ENCODE measurements around the gene CBX2. TPM values are rescaled to one million over a fixed set of nuclear protein-coding genes. Genes with fewer than 3 reads are reported as not detected.

CBX2 gene
- total RNA-seq, 1 donor from 2014 or later: 19.9 TPM

GRCh38 chr17:79824893-79825579 is 47.1 kb downstream of the CBX2 start:
- DNase-seq (ENCODE audit: extremely low read depth, low read depth, low spot score): no peak

- no peak for DNase-seq (ENCODE audit: extremely low read depth, low read depth, low spot score)
Measured at GRCh38 chr17:79825580-79825921, 47.6 kb downstream of the CBX2 start.

- no peak for DNase-seq (ENCODE audit: extremely low read depth, low read depth, low spot score)
Measured at GRCh38 chr17:79826204-79826680, 48.3 kb downstream of the CBX2 start.

- no peak for DNase-seq (ENCODE audit: extremely low read depth, low read depth, low spot score)
Measured at GRCh38 chr17:79826841-79827578, 49.1 kb downstream of the CBX2 start.

DNA sequence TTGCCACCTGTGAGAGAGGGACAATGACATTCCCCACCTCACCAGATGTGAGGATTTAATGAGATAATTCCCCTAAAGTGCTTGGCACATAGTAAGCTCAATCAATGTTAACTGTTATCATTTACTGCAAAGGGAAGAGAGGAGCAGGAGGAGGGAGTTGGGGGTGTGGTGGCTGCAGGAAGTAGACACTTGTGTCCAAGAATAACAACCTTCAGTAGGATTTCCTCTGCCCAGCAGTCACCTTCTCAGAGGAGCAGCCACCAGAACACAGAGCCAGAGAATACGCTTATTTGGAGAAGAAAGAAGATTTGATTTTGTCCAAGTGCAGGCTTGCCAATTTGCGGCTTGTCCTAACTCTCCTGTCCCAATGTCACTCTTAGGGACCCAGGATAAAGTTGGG is 51.1 kb downstream of the CBX2 start:
- no peak for DNase-seq (ENCODE audit: extremely low read depth, low read depth, low spot score)

GRCh38 chr17:79829457-79829856 is 51.5 kb downstream of the CBX2 start:
- no peak for DNase-seq (ENCODE audit: extremely low read depth, low read depth, low spot score)

GRCh38 chr17:79830303-79830702 is 52.4 kb downstream of the CBX2 start:
- no peak for DNase-seq (ENCODE audit: extremely low read depth, low read depth, low spot score)

DNA sequence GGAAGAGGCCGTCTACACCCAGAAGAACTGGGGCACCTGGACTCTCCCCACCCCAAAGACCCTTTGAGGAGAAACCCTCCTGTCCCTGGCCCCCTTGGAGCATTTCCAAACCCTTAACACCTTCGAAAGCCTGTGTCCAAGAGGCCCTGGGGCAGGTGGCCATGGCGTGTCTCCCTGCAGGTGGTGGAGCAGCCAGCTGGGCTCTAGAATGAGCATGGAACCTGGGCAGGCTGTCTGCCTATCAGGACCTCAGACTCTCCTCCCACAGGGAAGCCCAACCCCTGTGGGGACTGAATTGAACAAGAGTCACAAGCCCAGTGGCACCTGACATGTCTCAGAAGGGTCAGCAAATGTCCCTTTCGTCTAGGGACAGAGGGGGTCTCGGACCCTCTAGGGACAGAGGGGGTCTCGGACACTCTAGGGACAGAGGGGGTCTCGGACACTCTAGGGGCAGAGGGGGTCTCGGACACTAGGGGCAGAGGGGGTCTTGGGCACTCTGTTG is 52.9 kb downstream of the CBX2 start:
- no peak for DNase-seq (ENCODE audit: extremely low read depth, low read depth, low spot score)

DNA sequence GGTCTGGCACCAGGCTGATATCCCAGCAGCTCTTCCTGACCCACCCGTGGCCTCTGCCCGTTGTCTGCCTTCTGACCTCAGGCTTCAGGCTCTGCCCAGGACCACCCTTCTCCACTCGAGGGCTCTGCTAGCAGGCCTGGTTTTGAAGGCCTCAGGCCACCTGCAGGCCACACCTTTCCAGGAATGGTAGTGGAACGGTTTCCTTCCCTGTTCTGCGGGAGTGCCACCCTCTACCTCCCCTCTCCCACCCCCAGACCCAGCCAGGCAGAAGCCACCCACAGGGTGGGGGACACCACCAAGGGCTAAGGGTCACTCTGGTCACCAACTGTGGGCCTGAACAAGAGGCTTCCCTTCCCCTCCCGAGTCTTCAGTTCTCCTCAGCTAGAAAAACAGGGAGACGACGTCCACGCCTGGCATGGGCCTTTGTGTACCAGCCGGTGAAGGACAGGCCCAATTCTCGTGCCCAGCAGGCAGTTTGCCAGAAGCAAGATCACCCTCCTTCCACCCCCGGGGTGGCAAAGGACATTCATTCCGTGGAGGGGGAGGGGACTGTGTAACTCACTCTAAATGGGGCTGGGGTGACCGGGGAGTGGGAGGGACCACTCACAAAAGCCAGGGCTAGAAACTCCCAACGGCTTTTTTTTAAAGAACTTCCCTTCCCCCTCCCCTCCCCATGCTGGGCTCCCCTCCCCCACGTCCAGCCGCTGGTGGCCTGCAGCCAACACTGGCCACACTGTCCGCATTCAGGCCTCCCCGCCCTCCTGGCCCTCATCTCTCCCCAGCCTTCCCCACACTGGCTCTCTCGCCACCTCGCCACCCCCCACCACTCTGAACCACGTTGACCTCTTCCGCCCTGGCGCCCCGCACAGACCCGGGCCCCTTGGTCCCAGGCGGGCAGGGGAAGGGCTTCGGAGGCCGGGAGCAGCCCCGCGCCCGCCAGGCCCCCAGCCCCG is 53.6 kb downstream of the CBX2 start:
- no peak for DNase-seq (ENCODE audit: extremely low read depth, low read depth, low spot score)

DNA sequence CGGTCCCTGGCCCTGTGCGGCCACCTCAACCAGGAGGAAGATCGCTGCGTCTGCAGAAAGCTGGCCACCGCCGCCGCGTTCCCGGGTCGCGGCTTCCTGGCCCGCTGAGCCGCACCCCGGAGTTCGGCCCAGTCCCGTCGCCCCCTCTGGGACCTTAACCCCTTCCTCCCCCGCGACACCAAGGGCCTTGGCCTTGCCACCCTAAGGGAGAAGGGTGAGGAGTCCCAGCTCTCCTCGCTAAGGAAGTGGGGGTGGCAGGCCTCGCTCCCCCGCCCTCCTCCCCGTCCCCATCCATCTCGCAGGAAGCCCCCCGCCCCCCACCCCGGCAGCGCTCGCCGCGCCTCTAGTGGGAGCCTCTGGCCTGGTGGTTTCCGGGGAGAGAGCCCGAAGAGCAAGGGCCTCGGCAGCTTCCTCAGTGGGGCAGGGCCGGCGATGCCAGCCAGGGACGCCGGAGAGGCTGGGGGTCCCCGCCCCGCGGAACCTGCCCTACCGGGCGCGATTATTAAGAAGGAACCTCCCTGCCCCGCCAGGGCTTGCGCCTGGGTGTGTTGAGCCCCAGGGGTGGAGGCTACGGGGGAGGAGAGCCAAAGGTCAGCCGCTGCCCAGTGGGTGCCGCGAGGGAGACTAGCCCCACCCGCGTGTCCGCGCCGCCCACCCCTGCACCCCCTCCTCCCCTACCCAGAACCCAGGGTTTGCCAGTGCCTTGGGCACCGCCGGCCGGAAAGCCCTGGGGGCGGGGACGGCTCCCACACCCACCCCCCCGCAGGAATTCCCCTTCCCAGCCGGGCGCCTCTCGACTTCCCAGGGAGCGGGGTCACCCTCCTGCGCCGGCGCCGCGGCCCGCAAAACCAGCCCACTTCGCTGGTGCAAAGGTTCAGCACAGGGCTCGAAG is 54.5 kb downstream of the CBX2 start:
- no peak for DNase-seq (ENCODE audit: extremely low read depth, low read depth, low spot score)

DNA sequence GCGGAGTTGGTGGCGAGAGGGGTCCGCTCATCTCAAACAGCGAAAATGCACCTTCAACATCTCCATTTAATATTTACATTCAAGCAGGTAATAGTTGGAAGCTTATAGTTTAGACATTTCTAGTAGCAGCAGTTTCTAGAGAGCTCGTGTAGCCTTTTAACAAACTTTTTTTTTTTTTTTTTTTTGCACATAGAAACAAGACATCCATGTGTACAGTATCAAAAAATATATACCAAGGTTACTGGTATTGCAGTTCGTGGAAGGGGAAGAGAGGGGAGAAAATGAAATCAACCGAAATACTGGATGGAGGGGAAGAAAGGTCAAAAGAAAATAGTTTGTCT is 55.1 kb downstream of the CBX2 start:
- no peak for DNase-seq (ENCODE audit: extremely low read depth, low read depth, low spot score)

DNA sequence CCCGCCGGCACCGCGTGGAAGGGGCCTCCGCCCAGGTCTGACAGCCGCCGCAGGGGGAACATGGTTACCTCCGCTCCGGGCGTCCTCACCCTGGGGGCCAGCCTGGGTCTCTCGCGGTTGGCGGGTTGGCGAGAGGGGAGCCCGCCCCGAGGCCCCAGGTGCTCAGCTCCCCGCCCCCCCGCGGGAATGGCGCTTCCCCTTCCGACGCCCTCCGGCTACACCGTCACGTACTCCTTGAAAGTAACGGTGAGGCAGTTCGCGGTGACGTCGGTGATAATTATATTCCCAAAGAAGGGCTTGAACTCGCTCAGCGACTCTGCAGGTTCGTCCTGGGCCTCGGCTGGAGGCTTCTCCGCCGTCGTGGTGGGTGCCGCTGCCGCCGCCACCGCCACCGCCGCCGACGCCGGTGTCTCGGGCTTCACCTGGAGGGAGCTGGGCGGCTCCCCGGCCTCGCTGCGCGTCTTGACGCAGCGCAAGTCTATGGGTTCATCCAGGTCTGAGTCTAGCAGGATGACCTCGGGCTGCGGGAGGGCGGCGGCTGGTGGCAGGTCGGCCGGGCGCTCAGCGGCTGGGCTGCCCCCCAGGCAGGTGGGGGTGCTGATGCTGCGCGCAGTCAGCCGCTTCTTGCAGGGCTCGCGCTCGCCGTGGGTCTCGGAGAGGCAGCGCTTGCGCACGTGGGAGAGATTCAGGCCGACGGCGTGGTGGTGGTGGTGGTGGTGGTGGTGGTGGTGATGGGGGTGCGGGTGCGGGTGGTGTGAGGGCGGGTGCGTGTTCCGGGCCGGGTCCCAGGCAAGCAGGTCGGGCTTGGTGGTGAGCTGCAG is 56.0 kb downstream of the CBX2 start:
- DNase-seq (ENCODE audit: extremely low read depth, low read depth, low spot score): no peak

DNA sequence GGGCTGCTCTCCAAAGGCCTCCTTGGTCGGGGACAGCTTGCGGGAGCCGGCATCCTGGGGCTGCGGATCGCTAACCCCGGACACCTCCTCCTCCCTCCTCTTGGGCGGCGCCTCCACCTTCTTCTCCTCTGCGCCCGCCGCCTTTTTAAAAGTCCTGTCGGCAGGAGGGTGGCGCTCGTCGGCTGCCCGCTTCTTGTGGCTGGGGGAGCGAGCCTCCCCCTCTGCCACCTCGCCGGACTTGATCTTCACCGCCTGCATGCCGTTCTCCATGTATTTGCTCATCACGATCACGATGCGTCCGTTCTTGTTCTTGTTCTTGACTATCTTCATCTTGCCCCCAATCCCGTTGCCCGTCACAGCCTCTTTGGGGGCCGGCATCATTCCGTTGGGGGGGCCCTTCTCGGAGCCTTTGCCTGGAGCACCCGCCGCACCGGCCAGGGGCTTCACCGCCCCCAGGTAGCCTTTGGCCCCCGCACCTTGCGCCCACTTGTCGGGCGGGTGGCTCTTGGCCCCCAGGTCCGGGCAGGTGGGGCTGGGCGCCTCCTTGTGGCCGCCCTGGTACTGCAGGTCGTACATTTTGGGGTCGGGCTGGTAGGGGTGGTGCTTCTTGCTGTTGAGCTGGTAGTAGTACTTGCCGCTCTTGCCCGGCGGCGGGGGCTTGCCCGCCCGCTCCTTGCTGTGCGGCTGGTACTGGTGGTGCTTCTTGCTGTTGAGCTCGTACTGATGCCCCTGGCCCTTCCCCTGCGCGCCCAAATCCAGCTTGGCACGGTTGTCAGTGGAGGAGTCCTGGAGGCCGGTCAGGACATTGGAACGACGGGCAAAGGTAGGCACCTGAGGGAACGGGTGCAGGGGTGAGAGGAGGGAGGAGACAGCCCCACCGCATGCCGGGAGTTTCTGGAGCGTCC is 56.9 kb downstream of the CBX2 start:
- DNase-seq (ENCODE audit: extremely low read depth, low read depth, low spot score): no peak

- DNase-seq (ENCODE audit: extremely low read depth, low read depth, low spot score): no peak
Measured at GRCh38 chr17:79835470-79835899, 57.5 kb downstream of the CBX2 start.

- DNase-seq (ENCODE audit: extremely low read depth, low read depth, low spot score): no peak
Measured at GRCh38 chr17:79835953-79836509, 58.1 kb downstream of the CBX2 start.

DNA sequence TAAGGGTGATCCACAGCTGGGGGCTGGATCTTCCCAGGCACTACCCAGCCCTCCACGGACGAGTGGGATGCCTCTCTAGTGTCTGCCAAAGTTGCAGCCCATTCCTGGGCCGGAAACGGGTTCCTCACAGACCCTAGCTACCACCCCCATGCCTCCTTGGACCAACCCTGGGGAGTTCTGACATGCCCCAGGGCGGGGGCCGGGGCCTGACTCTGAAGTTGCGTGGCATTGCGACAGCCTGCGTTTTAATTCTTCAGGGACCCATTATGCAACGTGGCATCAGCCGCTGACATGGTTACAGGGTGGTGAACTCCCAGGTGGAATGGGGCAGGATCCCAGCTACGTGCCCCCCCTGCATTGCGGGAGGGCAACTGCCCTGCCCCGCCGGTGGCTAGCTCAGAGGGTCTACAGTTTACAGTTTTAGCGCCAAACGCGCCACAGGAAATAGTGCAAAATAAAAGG is 58.6 kb downstream of the CBX2 start:
- DNase-seq (ENCODE audit: extremely low read depth, low read depth, low spot score): no peak

DNA sequence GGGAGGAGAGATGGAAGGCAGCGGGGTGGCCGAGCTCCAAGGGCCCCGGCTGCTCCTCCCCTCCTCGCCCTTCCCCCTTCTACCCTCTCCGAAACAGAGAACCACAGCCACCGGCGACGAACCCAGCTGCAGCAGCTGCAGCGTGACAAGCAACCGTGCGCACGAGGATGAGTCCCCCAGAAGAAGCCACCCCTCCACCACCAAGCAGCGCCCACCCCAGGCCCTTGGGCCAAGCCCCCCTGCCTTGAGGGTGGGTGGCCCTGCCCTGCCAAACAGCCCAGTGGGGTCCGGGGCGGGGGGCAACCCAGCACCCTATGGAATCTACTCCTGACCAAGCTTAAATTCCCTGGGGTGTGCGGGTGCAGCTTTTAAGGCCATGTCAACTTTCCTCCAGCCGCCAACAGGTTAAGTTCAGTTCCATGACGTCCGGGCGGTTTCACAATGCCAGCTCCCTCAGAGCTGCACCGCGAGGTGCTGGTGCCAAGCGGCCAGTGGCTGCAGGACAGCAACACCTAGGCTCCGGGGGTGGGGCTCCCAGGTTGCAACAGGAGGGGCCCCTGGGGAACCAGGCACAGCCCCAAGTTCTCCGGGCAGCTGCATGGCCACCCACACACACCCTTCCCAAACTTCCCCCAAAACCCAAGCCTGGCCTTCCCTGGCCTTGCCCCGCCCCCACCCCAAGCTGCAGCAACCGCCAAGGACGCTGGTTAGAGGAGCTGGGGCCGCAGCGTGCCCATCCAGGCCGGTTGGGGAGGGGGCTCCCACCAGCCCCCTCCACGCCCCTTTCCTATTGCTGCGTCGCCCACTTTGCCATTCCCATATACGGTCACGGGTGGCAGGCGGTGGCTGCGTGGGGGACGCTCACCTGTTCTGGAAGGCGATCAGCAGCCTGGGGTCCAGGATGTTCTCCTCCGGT is 59.3 kb downstream of the CBX2 start:
- DNase-seq (ENCODE audit: extremely low read depth, low read depth, low spot score): no peak

Measured in glomerular endothelial cell (primary cell).